ENCODE results near the gene ZNF319. TPM values are rescaled to one million over a fixed set of nuclear protein-coding genes. Genes with fewer than 3 reads are reported as not detected.
A peak's percentile ranks its signal among the peaks of the same experiment; 100 is the strongest.

The ZNF319 gene
- total RNA-seq, result 3.6 TPM

DNA sequence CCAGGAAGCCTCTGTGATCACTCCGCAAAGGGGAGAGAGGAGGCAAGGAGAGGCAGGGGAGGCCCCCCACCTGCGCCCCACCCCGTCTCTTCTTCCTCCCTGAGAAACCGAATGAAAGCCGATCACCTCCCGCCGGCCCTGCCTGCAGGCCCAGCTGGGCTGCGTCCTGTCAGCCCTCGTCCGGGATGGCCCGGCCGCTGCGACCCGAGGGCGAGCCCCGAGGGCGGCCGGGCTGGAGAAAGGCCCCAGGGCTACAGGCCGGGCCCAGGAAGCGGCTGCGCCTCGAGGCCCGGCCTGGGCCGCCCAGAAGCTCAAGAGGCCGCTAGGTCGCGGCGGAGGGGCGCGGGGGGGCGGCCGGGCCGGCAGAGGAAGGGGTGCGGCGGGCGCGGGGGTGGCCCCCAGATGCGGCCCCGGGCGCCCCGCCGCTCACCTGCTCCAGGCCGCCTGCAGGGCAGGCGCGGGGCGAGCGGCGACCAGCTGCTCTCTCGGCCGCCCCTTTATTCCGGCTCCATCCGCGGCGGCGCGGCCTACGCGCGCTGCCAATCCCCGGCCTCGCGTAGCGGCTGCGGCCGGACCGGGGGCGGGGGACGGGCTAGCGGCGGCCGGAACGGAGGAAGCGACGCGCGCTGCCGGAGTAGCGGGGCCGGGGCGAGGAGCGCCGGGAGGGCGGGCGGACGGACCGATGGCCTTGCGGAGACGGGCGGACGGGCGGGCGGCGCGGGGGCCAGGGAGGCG is at the start of gene ZNF319:
Gene ZNF319 (minus strand): TSS at position 702 of the 735 bp plus-strand sequence. CDS start 2,407 bp downstream, outside the sequence.
- DNase-seq (ENCODE audit: low spot score) (no peak), ATAC-seq (no peak)

DNA sequence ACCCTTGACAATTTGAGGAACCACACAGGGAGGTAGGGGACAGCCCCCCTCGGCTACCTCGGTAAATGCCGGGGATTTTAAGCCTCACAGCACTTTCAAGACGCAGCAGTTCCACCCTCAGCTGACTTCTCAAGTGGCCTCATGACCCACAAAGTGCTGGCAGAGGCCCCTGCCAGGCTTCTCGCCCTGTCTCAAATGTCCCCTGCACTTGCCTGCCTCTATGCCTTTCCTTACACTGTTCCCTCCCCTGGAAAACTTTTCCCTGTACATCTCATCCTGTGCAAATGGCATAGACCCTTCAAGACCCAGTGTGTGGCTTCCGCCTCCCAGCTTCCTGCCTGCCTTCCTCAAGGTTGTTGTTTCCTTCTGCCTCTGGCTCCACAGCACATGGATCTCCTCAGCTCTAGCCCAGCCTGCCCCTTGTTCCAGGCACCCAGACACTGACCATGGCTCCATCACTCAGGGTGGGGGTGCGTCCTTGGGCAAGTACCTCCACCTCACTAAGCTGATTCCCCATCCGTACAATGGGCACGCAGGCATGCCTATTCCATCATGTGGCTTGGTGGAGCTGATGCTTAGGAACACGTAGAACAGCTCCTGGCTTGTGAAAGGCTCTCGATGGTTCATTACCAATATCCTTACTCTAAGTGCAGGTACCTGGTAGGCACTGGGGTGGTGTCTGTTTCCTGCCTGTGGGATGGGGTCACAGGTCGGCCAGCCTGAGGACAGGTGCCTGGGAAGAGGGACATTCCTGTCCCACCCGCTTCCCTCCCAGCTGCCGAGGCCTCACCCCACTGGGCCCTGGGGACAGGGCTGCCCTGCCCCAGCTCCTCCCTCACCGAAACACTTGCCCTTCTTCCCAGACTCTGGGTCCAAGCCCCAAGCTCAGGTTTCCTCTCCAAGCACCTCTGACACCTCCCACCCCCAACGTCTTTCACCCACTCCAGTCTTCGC is 49.0 kb upstream of the ZNF319 start:
- ATAC-seq (no peak), DNase-seq (ENCODE audit: low spot score) (no peak)

DNA sequence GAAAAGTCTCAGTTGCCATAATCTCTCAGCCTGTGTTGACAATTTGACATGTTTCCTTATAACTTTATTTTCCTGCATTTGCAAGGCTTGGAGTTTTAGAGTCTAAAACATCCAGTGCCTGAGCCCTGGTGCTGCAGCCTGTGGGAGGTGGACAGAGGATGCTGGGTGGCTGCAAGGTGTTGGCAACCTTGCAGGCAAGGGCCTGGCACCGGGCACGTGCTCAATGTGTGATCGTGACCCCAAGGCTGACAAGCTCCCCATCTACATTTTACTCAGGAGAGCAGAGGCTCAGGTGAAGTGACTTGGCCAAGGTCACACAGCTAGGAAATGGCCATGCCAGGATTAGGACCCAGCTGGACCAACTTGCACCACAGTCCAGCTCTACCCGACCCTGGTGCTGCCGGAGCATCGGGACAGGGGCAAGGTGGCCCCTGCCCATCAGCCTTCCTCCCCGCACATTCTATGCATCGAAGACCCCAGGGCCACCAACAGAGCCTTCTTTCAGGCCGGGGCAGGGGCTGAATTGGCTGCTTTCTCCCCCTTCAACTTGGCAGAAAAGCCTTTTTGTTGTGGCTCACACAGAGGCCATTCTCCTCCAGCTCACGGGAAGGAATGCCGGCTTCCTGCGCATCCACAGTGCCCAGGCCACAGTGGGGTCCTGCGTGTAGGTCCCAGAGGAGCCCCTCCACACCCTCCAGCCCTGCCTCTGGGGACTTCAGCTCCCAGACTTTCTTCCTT is 48.2 kb upstream of the ZNF319 start:
- no peak for DNase-seq (ENCODE audit: low spot score)
- ATAC-seq, result no peak

DNA sequence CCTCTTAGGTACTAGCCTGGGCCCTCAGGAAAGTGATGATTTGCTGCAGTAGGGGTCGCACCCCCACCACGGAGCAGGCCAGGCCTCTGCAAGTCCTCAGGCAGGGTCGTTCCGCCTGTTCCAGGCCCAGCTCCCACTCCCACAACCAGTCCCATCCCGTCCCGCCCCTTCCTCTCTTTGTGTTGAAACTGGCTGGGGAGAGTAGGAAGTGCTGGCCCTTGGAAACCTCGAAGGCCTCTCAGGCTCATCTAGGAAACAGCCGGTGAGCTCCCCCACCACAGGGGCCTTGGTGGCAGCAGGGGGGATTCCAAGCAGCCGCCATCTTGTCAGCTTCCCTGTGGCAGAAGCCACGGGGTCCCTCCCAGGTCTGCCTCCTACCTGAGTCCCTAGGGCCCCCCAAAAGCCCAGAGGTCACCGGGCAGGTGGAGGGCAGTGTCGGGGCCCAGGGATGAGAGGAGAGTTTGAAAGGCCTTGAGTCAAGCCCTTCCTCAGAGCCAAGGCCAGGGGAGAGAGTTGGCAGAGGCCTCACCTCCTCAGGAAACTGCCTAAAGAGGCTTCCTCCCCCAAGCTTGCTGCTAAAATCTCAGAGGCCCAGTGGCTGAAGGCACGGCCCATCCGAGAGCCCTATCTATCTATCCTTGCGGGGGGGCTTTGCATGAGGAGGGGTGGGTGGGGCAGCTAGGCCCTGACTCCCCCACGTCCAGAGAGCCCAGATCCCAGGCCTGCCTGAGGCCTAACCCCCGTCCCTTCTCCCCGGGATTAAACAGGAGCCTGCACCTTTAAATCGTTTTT is 47.3 kb upstream of the ZNF319 start:
- no peak for DNase-seq (ENCODE audit: low spot score)
- ATAC-seq, result peak; percentile 6

DNA sequence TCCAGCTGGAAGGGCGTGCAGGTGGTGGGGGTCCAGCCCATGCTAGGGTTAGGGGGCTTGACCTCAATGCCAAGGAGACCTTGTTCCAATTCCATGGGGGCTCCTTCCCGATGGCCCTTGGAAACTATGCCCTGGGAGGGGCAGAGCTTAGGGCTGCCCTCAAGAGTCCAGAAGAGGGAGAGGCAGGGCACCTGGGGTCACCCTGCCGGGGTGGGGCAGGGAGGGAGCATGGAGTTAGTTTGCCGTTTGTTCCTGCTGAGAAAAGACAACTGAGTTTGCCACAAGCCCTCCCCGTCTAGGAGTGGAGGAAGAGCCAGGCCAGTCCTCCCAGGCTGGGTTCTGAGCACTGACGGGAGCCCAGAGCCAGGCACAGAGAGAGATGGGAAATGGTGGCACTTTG is 46.5 kb upstream of the ZNF319 start:
- DNase-seq (ENCODE audit: low spot score), result no peak

DNA sequence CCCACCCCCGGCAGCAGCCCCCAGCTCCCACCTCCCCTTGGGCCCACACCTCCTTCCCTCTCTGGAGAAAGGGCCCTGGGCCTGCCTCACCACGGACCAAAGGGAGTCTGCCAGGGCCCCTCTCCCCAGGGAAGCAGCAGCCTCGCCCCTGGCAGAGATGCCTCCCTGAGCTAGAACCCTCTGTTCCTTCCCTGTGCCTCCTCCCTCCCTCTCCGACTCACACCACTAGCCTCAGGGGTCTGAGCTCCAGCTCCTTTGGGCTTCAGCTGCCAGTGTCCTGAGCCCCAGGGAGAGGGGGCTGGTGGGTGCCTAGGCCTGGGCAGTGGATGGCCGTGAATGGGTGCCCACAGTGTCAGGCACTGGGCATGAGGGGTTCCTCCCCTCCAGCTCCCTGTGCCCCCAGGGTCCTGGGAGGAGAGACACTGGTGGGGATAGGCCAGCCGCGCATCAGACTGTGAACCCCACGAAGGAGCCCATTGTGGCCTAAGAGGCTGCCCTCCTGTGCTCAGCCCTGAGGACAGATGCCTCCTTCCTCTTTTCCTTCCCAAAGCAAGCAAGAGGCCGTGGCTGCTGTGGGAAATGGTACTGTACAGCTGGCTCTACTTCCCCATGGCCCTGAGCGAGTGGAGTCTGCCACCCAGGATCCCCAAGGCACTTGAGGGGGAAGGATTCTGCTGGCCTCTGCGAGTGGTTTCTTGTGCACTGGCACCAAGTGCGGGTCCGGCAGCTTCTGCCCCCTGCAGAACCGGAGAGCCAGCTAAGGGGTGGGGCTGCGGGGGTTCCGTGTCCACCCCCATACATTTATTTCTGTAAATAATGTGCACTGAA is 45.8 kb upstream of the ZNF319 start:
- ATAC-seq, result peak; percentile 9
- no peak for DNase-seq (ENCODE audit: low spot score)

More for the DNA sequence above, 46.5 kb upstream of the ZNF319 start:
- peak; percentile 21 for ATAC-seq

DNA sequence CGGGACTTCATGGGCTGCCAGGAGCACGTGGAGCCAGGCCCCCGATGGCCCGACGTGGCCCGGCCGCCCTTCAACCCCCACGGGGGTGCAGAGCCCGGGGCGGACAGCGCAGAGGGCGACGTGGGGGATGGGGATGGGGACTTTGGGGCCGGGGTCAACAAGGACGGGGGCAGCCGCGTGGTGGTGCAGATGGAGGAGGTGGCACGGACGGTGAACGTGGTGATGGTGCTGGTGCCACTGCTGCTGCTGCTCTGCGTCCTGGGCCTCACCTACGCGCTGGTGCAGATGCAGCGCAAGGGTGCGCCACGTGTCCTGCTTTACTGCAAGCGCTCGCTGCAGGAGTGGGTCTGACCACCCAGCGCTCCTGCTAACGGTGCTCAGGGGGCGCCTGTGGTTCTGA is 44.6 kb upstream of the ZNF319 start:
- DNase-seq (ENCODE audit: low spot score) (no peak), ATAC-seq (no peak)

DNA sequence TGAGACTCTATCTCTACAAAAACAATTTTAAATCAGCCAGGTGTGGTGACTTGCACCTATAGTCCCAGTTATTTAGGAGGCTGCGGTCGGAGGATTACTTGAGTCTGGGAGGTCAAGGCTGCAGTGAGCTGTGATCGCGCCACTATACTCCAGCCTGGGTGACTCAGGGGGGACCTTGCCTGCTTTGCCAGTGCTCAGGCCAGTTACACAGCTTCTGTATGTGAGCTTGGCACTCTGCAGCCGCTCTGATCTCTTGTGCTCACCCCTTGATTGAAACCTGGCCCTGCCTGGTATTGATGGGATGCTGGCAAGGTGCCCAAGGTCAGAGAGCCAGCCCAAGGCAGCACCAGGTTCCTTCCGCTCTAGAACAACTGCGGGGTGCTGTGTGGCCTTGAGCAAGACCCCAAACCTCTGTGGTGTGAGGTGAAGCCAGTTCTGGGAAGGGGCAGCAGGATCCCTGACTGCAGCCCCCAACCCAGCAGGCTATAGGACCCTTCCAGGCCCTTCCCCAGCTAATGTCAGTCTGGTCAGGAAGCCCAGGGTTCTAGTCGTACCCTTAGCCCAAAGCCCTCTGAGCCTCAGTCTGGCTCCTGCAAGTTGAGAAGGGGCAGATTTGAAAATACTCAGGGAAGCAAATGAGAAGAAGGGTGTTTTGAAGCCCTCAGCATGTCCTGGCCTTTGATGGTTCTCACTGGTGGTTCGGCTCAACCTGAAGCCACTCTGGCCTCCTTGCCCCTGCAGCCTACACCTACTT is 44.0 kb upstream of the ZNF319 start:
- peak; percentile 8 for ATAC-seq

DNA sequence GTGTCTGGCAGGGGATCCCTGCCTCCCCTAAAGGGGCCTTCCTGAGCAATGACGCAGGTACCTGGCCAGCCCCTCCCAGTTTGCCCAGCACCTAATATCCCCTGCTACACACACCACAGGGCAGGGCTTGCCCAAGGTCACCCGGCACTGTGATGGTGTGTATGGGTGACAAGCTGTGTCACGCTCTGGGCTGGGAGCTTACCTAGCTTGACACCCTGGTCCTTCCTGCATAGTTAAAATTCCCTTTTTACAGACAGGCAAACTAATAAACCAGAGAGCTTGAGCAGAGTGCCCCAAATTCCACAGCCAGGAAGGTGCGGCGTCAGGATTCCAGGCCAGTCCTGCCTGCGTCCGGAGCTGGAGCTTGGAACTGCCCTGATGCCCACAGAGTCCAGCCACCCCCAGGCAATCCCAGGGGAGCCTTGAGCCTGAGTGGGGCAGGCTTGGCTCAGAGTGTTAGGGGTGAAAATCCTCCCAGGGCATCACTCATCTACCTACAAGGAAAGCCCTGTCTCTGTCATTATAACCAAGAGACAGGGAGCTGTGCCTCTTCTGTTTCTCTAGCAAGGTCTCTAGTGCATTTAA is 43.2 kb upstream of the ZNF319 start:
- no peak for DNase-seq (ENCODE audit: low spot score)

More for the DNA sequence above, 44.0 kb upstream of the ZNF319 start:
- no peak for DNase-seq (ENCODE audit: low spot score)

DNA sequence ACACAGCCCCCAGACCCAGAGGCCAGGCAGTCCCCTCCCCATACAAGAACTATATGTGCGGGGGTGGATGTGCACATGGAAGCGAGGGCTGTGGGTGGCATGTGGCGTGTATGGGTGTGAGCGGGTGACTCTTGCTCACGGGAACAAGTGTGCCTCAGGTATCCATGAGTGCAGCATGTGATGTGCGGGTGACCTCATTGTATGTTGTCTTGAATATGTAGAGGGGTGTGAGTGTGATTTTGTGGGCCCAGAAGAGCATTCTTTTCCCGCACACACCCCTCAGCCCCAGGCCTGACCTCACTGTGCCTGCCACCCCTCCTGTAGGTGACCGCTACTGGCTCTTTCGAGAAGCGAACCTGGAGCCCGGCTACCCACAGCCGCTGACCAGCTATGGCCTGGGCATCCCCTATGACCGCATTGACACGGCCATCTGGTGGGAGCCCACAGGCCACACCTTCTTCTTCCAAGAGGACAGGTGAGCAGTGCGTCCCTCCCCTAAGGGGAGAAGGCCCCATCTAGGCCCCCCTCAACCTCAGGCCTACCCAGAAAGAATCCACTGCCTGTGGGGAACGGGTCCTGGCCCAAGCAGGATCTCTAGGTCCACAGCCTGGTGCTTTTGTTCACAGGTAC is 42.5 kb upstream of the ZNF319 start:
- DNase-seq (ENCODE audit: low spot score) (no peak), ATAC-seq (no peak)

More for the DNA sequence above, 43.2 kb upstream of the ZNF319 start:
- ATAC-seq, result no peak

DNA sequence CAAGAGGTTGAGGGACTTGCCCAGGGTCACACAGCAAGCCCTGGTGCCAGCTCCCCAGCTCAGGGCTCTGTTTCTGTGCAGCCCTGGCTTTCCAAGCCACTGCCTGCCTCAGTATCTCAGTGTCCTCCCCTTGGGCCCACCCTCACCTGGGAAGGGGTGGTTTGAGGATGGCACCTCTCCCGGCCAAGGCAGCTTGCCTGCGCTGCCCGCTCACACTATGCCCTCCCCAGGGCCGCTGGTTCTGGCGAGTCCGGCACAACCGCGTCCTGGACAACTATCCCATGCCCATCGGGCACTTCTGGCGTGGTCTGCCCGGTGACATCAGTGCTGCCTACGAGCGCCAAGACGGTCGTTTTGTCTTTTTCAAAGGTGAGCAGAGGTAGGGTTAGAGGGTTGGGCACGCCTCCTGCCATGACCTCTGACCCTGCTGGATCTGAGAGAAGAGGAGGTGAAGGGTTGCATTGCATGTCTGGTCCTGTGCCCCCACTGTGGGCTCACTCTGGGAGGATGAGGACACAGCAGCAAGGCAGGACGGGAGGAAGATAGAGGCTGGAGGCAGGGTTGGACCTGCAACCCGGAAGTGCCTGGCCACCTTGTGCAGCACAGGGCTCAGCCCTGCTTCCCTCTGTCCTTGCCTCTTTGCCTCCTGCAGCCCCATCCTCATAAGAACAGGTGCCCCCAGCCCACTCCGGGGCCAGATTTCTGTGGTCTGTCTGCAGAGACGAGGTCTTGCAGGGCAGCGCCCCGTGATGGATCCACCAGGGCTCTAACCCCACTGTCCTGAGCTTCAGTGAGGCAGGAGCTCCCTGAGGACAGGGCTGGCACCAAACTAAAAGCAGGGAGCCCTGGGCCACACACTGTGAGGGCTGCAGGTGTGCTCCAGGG is 41.8 kb upstream of the ZNF319 start:
- DNase-seq (ENCODE audit: low spot score) (no peak), ATAC-seq (no peak)

DNA sequence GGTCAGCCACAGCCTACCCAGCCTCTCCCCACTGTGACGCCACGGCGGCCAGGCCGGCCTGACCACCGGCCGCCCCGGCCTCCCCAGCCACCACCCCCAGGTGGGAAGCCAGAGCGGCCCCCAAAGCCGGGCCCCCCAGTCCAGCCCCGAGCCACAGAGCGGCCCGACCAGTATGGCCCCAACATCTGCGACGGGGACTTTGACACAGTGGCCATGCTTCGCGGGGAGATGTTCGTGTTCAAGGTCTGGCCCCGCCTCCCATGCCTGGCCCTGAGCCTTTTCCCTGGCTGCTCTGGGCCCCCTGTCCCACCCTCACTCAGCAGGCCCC is 41.1 kb upstream of the ZNF319 start:
- DNase-seq (ENCODE audit: low spot score) (no peak), ATAC-seq (no peak)

DNA sequence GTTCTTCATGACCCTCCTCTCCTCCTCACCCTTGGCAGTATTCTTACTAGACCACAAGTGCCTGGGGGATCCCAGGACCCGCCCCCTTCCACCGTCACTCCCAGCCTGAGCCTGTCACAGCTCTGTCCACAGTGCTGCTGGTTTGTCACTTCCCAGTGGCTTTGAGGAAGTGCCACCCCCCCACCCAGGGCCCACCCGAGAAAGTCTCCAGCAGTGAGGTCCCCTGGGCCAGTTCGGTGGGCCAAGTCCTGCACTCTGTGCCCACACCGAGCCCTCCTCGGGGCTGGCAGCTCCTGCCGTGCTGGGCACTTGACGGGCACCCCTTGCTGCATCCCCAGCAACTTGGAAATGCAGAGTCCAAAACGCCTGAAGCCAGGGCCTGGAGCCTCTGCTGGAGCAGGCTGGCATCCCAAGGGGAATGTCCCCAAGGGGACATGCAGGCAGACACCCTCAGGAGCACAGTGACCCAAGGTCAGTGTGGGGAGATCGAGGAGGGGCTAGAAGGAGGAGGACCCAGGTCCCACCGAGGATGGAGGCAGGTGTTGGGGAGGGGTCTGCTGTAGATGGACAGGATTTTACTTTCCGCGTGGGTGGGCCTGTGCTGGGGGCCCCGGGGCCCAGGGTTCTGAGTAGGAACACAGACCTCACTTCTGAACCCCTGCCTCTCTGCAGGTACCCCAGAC is 40.6 kb upstream of the ZNF319 start:
- ATAC-seq (no peak), DNase-seq (ENCODE audit: low spot score) (no peak)

DNA sequence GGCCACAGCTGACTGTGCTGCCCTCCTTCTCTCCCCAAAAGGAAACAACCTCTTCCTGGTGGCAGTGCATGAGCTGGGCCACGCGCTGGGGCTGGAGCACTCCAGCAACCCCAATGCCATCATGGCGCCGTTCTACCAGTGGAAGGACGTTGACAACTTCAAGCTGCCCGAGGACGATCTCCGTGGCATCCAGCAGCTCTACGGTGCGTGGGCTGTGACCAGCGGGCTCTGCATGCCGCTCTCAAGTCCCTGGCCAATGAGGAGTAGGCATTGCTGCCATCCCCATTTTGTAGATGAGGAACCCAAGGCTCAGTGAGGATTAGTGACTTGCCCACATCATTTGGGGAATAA is 40.0 kb upstream of the ZNF319 start:
- no peak for DNase-seq (ENCODE audit: low spot score)

DNA sequence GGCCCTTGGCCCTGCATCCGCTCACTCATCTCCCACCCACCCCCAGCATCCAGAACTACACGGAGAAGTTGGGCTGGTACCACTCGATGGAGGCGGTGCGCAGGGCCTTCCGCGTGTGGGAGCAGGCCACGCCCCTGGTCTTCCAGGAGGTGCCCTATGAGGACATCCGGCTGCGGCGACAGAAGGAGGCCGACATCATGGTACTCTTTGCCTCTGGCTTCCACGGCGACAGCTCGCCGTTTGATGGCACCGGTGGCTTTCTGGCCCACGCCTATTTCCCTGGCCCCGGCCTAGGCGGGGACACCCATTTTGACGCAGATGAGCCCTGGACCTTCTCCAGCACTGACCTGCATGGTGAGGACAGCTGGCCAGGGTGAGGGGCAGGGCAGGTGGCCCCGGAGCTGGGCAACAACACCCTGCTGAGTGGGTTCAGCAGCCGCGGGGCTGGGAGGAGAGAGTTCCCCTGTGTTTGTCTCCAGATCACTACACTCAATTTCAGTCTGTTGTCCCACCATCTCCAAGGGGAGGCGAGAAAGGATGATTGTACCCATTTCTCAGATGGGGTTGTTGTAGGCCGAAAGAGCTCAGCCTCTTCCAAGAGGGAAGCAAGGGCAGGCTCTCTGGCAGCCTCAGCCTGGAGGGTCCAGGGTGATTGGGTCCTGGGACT is 39.5 kb upstream of the ZNF319 start:
- ATAC-seq (no peak), DNase-seq (ENCODE audit: low spot score) (no peak)

More for the DNA sequence above, 40.0 kb upstream of the ZNF319 start:
- no peak for ATAC-seq

DNA sequence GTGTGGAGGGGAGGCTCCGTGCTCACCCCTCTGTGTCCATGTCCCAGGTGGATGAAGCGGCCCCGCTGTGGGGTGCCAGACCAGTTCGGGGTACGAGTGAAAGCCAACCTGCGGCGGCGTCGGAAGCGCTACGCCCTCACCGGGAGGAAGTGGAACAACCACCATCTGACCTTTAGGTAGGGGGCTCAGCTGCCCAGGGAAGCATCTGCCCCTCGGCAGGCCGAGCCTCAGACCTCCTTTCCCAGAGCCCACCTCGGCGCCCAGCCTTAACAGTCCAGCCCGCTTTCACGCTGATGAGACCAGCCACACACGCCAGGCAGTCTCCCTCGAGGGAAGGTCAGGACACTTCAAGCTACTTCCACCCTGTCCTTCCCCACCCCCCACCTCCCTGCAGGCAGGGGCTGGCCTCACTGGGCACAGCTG is 37.8 kb upstream of the ZNF319 start:
- DNase-seq (ENCODE audit: low spot score) (no peak), ATAC-seq (no peak)

All from left lobe of liver (tissue), 2 donors.